CMK (cell line): ENCODE measurements around the gene CNTN4.

ENCODE experiments used
- DNase-seq: peaks from one replicate; pipeline ENCODE4 v3.0.0-alpha.2; 2010; ENCODE audit warnings: low read depth

The CNTN4 gene

GRCh38 chr3:2415083-2415482 lies 316.4 kb downstream of the CNTN4 start:
- no peak for DNase-seq

GRCh38 chr3:2420919-2421318 lies 322.3 kb downstream of the CNTN4 start:
- DNase-seq, result no peak

GRCh38 chr3:2423143-2423542 lies 324.5 kb downstream of the CNTN4 start:
- no peak for DNase-seq

GRCh38 chr3:2441558-2441957 lies 342.9 kb downstream of the CNTN4 start:
- DNase-seq, result no peak

- no peak for DNase-seq
Measured at GRCh38 chr3:2446146-2446545, 347.5 kb downstream of the CNTN4 start.

- no peak for DNase-seq
Measured at GRCh38 chr3:2452249-2452648, 353.6 kb downstream of the CNTN4 start.

GRCh38 chr3:2454865-2455264 lies 356.2 kb downstream of the CNTN4 start:
- DNase-seq, result no peak

GRCh38 chr3:2456788-2457187 lies 358.1 kb downstream of the CNTN4 start:
- no peak for DNase-seq

GRCh38 chr3:2458816-2459215 lies 360.1 kb downstream of the CNTN4 start:
- DNase-seq, result no peak

GRCh38 chr3:2465842-2466241 lies 367.2 kb downstream of the CNTN4 start:
- no peak for DNase-seq

- DNase-seq, result no peak
Measured at GRCh38 chr3:2468816-2469215, 370.1 kb downstream of the CNTN4 start.

GRCh38 chr3:2476996-2477395 lies 378.3 kb downstream of the CNTN4 start:
- DNase-seq, result no peak

GRCh38 chr3:2477620-2478019 lies 379.0 kb downstream of the CNTN4 start:
- DNase-seq, result no peak

GRCh38 chr3:2484162-2485026 lies 385.7 kb downstream of the CNTN4 start:
- DNase-seq, result no peak

- no peak for DNase-seq
Measured at GRCh38 chr3:2485027-2485375, 386.3 kb downstream of the CNTN4 start.

GRCh38 chr3:2495746-2496145 lies 397.1 kb downstream of the CNTN4 start:
- no peak for DNase-seq

- DNase-seq, result no peak
Measured at GRCh38 chr3:2504912-2505311, 406.2 kb downstream of the CNTN4 start.

GRCh38 chr3:2506776-2507175 lies 408.1 kb downstream of the CNTN4 start:
- no peak for DNase-seq

GRCh38 chr3:2510591-2511145 lies 412.0 kb downstream of the CNTN4 start:
- no peak for DNase-seq

- no peak for DNase-seq
Measured at GRCh38 chr3:2511356-2511755, 412.7 kb downstream of the CNTN4 start.

GRCh38 chr3:2512881-2513280 lies 414.2 kb downstream of the CNTN4 start:
- no peak for DNase-seq

- DNase-seq, result no peak
Measured at GRCh38 chr3:2513986-2514385, 415.3 kb downstream of the CNTN4 start.

- DNase-seq, result no peak
Measured at GRCh38 chr3:2516762-2517441, 418.2 kb downstream of the CNTN4 start.
